Smooth muscle cell (in vitro differentiated cells): ENCODE measurements around the gene SNX14. TPM values are rescaled to one million over a fixed set of nuclear protein-coding genes. Genes with fewer than 3 reads are reported as not detected.
A peak's percentile ranks its signal among the peaks of the same experiment; 100 is the strongest.

Source experiments
- DNase-seq: peaks from one replicate; lab custom pipeline; 2025; ENCODE audit not compliant: unreplicated experiment; lab: John Stamatoyannopoulos, UW
- H2AFZ ChIP-seq: fragments of 200-600 bp; sonication (generic); 2 replicates; pipeline ENCODE4 v1.6.0; 2016; ENCODE audit warnings: antibody characterized with exemption, low read depth, mild to moderate bottlenecking
- H3F3A ChIP-seq: fragments of 200-600 bp; sonication (generic); 2 replicates; pipeline ENCODE4 v1.6.0; 2017; ENCODE audit warnings: antibody characterized with exemption, low read depth
- H3K27ac ChIP-seq: fragments of 200-600 bp; sonication (generic); 2 replicates; pipeline ENCODE4 v1.5.1; 2016; ENCODE audit warnings: low read depth, mild to moderate bottlenecking
- H3K27me3 ChIP-seq: fragments of 200-600 bp; sonication (generic); 2 replicates; pipeline ENCODE4 v1.6.1; 2016; ENCODE audit warnings: low read depth, mild to moderate bottlenecking
- H3K36me3 ChIP-seq: fragments of 200-600 bp; sonication (generic); 2 replicates; pipeline ENCODE4 v1.5.1; 2016; ENCODE audit warnings: low read depth
- H3K4me1 ChIP-seq: fragments of 200-600 bp; sonication (generic); 2 replicates; pipeline ENCODE4 v1.5.1; 2016; ENCODE audit warnings: low read depth
- H3K4me2 ChIP-seq: fragments of 200-600 bp; sonication (generic); 2 replicates; pipeline ENCODE4 v1.6.0; 2016; ENCODE audit warnings: mild to moderate bottlenecking
- H3K4me3 ChIP-seq: fragments of 200-600 bp; sonication (generic); 2 replicates; pipeline ENCODE4 v1.5.1; 2016; ENCODE audit warnings: mild to moderate bottlenecking
- H3K79me2 ChIP-seq: fragments of 200-600 bp; sonication (generic); 2 replicates; pipeline ENCODE4 v1.6.0; 2016; ENCODE audit warnings: low read depth, mild to moderate bottlenecking
- H3K9ac ChIP-seq: fragments of 200-600 bp; sonication (generic); 2 replicates; pipeline ENCODE4 v1.6.0; 2016; ENCODE audit warnings: low read depth
- H3K9me3 ChIP-seq: fragments of 200-600 bp; sonication (generic); replicated peaks from 2 replicates; pipeline ENCODE4 v1.5.1; 2016; ENCODE audit warnings: low read depth
- H4K20me1 ChIP-seq: fragments of 200-600 bp; sonication (generic); 2 replicates; pipeline ENCODE4 v1.6.0; 2016; ENCODE audit warnings: low read depth
- WGBS: methylation state at CpG from one replicate; pipeline ENCODE4 v1.1.7; 2016; ENCODE audit warnings: low lambda C conversion rate; 5-methylcytosine and 5-hydroxymethylcytosine counted together
- polyA plus RNA-seq: library from polyadenylated mRNA; unstranded; fragments of >200 nt; fragmentation: Nextera tagmentation; extraction: Ambion mirVana; gene quantifications from 2 replicates; pipeline ENCODE4 v1.2.1, GENCODE V29; 2016
- total RNA-seq: library from RNA; depleted of rRNA; stranded (reverse); fragments of >200 nt; gene quantifications from 2 replicates; pipeline ENCODE4 v1.2.3, GENCODE V29; 2014
- TF ChIP-seq, protein P1 (sequence below): fragments of 200-600 bp; sonication (generic); IDR thresholded peaks from 2 replicates; pipeline ENCODE4 v1.5.1; 2017; ENCODE audit warnings: borderline replicate concordance, mild to moderate bottlenecking, antibody characterized with exemption; ENCODE audit not compliant: insufficient read depth, poor library complexity, severe bottlenecking

SNX14 gene
- total and polyA plus RNA-seq, 2 experiments from 2014 or later: 53.0 to 134 TPM

DNA sequence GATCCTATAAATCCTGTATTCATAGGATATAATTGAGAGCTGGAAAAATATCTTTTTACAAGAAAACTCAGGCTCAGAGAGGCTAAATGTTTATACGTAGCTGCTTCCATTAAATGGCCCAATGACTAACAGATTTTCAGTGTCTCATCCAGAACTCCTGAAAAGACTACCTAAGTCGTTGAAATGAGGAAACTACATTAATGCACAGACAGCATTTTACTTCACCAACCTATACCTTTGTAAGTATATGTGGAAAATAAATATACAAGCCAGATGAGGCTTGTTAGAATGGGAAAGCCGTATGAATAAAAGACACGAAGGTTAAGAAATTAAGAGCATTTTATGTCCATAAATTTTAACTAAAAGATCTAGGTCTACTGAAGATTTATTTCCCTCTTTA, 8.4 kb upstream of the SNX14 start:
- H3K27ac ChIP-seq: no peak overlapping the region
- no peak overlapping the region for H3K9ac ChIP-seq
- H3K36me3 ChIP-seq: no peaks in the 10 kb centered on the region
- no peak overlapping the region for H3K4me3 ChIP-seq
- peaks cover 23% of the 10 kb centered on the region for H4K20me1 ChIP-seq
- H3K4me2 ChIP-seq: no peak overlapping the region
- 97% methylated on average over 4 of the region's 4 CpGs for WGBS
- no peaks in the 10 kb centered on the region for H3K27me3 ChIP-seq
- no peak overlapping the region for H2AFZ ChIP-seq
- H3K9me3 ChIP-seq: no peaks in the 10 kb centered on the region
- H3K4me1 ChIP-seq: no peaks in the 10 kb centered on the region
- TF ChIP-seq, protein P1, sequence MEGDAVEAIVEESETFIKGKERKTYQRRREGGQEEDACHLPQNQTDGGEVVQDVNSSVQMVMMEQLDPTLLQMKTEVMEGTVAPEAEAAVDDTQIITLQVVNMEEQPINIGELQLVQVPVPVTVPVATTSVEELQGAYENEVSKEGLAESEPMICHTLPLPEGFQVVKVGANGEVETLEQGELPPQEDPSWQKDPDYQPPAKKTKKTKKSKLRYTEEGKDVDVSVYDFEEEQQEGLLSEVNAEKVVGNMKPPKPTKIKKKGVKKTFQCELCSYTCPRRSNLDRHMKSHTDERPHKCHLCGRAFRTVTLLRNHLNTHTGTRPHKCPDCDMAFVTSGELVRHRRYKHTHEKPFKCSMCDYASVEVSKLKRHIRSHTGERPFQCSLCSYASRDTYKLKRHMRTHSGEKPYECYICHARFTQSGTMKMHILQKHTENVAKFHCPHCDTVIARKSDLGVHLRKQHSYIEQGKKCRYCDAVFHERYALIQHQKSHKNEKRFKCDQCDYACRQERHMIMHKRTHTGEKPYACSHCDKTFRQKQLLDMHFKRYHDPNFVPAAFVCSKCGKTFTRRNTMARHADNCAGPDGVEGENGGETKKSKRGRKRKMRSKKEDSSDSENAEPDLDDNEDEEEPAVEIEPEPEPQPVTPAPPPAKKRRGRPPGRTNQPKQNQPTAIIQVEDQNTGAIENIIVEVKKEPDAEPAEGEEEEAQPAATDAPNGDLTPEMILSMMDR: no peak
- H3K79me2 ChIP-seq: no peaks in the 10 kb centered on the region
- peaks cover 13% of the 10 kb centered on the region for H3F3A ChIP-seq
- no peak for DNase-seq

DNA sequence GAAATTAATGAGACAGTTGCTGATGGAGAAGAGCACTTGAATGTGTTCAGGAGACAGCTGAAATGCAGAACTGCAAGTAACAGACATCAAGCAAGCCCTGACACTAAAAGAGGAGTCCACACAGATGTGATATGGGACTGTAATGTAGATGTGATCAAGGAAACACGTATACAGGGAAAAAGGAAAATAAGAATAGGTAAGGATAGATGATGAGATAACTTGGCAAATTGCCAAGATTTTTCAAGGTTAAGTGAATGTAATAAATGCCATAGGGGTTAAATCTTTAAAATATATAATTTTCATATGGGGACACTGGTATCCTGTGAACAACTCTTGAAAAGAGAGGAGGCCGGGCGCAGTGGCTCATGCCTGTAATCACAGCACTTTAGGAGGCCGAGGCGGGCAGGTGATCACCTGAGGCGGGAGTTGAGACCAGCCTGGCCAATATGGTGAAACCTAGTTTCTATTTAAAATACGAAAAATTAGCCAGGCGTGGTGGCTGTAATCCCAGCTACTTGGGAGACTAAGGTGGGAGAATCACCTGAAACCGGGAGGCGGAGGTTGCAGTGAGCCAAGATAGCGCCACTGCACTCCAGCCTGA, 7.2 kb upstream of the SNX14 start:
- 99% methylated on average over 11 of the region's 11 CpGs for WGBS
- TF ChIP-seq, protein P1: no peak
- H3K4me1 ChIP-seq: no peaks in the 10 kb centered on the region
- H3K27ac ChIP-seq: no peak overlapping the region
- H3K9ac ChIP-seq: no peak overlapping the region
- no peak overlapping the region for H3K4me3 ChIP-seq
- DNase-seq: no peak
- no peak overlapping the region for H3K4me2 ChIP-seq
- no peaks in the 10 kb centered on the region for H3K27me3 ChIP-seq
- H3F3A ChIP-seq: peaks cover 11% of the 10 kb centered on the region
- no peaks in the 10 kb centered on the region for H3K9me3 ChIP-seq
- no peaks in the 10 kb centered on the region for H3K79me2 ChIP-seq
- H4K20me1 ChIP-seq: peaks cover 18% of the 10 kb centered on the region
- H2AFZ ChIP-seq: no peak overlapping the region
- no peaks in the 10 kb centered on the region for H3K36me3 ChIP-seq

DNA sequence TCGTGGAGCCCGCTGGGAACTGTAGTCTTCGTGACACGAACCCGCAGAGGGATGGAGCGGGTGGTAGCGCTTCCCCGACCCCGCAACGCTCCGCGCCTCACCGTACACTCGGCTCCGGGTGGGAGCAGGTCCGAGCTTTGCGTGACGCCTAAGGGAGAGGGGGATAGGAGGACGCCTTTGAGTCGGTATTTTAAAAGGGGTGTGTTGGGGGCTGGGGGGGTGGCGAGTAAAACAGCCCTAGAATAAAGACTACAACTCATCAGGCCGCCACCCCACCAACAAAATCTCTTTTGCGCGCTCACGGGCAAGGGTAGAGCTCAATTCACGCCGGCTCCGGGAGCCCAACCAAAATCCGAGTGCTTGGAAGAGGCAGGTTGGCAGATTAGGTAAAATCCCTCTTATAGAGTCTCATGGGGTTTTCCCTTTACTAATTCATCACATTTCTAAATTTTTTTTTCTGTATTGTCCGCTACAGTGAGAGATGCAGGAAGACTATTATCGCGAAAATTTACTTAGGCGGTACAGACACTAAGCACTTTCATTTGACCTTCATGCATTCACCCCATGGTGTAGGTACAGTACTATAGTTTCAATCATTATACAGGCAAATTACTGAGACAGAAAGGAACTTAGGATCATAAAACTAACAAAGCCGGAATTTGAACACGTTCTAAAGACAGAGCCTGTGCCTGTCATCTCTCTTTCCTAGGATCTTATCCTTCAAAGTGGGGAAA, 706 bp upstream of the SNX14 start:
- Histone ChIP-seq H3K9ac (peak overlapping the region; percentile 89), H3K9me3 (no peaks in the 10 kb centered on the region), H3K79me2 (peaks cover 37% of the 10 kb centered on the region), H3K4me2 (peak overlapping the region; percentile 93), H3K27me3 (no peaks in the 10 kb centered on the region), H2AFZ (peak overlapping the region; percentile 57), H3F3A (peaks cover 8% of the 10 kb centered on the region), H3K27ac (peak overlapping the region; percentile 95), H3K36me3 (no peaks in the 10 kb centered on the region), H3K4me1 (peaks cover 15% of the 10 kb centered on the region), H4K20me1 (peaks cover 18% of the 10 kb centered on the region), H3K4me3 (peak overlapping the region; percentile 77)
- TF ChIP-seq, protein P1: no peak
- no peak for DNase-seq
- 2% methylated on average over 29 of the region's 35 CpGs for WGBS

DNA sequence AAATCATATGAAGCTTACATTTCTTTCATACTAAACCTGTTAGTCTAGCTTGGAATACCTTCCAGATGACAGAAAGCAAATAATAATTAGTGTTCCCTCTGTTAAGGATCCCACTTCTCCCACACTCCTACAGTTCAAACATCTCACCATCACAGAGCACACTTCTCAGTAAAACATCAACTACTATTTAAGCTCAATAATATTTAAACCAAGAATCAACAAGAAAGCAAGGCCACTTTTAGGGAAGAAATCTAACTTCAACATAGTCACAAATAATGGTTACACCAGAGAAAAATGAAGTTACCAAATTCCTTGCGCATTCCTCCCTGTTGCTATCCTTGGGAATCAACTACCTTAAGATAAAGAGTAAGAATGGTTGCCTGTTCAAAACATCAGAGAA, 1.6 kb downstream of the SNX14 start:
- peak overlapping the region; percentile 77 for H3K4me3 ChIP-seq
- H3K27me3 ChIP-seq: no peaks in the 10 kb centered on the region
- peaks cover 28% of the 10 kb centered on the region for H4K20me1 ChIP-seq
- H3K79me2 ChIP-seq: peaks cover 60% of the 10 kb centered on the region
- WGBS: 100% methylated on average over 1 of the region's 1 CpG
- H3K27ac ChIP-seq: no peak overlapping the region
- no peaks in the 10 kb centered on the region for H3K9me3 ChIP-seq
- H3K4me2 ChIP-seq: peak overlapping the region; percentile 93
- peaks cover 15% of the 10 kb centered on the region for H3K4me1 ChIP-seq
- DNase-seq: no peak
- no peak overlapping the region for H3K9ac ChIP-seq
- H3F3A ChIP-seq: peaks cover 5% of the 10 kb centered on the region
- H3K36me3 ChIP-seq: no peaks in the 10 kb centered on the region
- TF ChIP-seq, protein P1: no peak
- H2AFZ ChIP-seq: no peak overlapping the region
